GM04504 (cell line): ENCODE results near the gene RAET1L.
"Not testable (repeated sequence)": the region's sequence is repeated elsewhere in the genome, so short reads cannot be mapped to it uniquely, and the experiment has no call there.

Experiments
- DNase-seq: peaks from one replicate; pipeline ENCODE4 v3.0.0-alpha.2; 2012; ENCODE audit warnings: low read depth

RAET1L gene

DNA sequence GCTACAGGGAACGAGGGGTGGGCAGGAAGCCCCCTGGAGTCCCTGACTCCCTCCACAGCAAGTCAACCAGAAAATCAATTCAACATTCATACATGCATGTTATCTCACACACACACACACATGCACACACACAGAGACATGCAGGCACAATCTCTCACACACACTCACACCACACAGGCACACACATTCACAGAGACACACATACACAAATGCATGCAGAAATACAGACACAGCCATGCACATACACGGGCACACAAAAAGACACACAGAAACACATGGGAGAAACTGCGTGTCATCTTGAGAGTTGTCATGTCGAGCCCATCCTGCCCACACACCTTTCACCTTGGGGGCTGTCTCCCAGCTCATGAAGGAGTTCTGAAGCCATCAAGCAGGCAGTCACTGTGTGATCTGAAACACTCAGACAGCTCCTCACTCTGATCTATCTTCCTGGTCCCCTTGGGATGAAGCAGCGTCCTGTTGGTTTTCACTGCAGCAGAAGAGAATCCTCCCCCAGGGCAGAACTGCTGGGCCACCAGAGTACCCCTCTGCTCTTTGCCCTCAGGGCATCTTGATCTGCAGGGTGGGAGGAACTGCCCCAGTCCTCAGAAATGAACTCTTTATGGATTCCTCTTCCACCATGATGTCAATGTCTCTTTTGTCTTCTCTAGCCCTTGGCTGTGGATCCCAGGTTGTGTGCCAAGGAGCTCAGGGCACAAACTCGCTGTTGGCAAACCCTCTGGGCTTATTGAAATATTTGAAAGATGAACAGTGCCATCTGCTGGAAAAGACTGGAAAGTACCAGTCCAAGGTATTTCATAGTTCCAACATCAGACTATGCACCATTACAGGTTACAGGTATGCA is 8.8 kb downstream of the RAET1L start:
- DNase-seq = peak; percentile 30

DNA sequence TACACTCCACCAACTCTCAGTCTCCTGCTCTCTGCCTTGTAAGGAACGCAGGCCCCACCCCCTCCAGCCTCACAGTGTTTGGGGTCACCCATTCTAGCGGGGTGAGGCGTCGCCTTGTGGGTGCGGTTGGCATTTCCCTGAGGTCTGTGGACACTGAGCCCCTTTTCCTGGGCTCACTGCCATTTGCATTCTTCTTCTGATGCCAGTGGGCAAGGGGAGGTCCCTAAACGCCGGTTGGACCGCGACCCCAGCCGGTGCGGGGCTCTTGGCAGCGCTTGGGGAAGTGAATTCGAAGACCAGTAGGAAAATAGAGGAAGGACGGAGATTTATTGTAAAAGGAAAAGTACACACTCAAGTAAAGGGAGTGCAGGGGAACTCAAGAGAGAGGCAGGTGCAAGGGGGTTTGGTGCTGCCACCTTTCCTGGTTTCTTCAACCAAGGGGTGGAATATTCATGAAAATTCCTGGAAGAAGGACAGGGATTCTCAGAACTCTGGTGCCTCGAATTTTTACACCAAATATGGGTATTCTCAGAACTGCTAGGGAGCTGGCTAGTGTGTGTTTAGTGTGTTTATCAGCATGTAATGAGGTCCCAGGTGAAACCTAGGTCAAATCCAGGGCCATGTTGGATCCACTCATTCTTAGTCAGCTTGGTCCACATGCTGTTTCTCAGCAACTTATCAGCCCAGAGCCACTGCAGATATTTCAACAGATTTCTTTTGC is 9.9 kb downstream of the RAET1L start:
- DNase-seq = not testable (repeated sequence)

DNA sequence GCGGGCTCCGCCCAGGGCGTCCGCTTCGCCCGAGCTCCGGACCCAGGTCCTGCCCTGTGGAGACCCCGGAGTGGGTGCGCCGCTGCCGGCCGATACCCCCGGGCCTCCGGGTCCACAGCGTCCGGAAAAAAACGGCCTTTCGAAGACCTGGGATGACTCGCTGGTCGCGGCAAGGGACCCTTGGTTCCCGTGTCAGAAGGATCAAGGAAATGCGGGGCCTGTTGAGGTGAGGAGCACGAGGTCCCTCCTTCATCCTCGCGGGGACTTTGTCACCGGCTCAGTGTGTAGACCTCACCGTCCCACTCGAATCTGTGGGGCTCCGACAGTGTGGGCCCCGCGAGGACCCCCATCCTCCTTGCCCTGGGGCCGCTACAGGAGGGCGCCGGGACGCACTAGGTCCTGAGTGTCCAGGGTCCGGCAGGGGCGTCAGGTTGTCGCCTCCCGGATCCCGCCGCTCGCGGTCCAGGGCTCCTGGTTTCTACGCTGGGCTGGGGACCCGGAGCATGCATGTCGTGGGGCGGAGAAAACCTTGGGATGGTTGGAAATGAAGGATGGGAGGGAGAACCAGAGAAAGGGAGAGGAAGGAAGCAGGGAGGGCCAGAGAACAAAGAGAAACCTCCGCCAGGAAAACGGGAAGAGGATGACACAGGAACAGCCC is 10.6 kb downstream of the RAET1L start:
- not testable (repeated sequence) for DNase-seq

DNA sequence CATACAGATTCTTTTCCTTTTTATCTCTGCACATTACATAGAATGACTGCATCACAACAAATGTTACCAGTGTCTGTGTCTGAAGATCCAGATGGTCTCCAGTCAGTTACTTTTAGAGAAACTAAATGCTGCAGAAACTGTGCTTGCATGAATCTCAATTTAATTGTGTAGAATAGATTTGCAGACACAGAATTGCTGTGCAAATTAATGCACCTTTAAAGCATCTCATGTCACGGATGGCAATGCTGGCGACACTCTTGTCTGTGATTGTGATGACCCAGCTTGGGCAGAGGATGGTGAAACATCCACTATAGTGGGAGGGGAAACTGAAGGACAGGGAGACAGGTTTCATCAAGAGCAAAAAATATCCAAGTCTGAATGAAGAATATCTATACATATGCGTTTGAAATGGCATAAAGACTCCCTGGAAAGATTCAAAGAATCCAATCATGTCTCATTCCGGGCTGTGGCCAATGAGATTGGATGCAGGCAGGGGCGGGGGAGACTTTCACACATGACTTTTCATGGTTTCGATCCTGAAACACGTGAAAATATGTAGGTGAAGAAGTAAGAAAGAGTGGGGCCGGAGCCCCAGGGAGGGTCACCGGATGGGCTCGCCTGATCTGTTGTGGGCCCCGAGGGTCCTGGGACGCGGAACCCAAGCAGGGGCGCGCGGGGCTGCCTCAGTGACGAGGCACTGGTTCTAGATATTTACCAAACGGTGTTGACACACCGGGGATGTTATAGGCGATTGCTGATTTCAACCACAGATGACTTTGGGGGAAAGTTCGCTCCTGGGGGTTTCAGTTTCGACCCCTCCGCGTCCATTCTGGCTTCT is 11.3 kb downstream of the RAET1L start:
- DNase-seq = not testable (repeated sequence)

DNA sequence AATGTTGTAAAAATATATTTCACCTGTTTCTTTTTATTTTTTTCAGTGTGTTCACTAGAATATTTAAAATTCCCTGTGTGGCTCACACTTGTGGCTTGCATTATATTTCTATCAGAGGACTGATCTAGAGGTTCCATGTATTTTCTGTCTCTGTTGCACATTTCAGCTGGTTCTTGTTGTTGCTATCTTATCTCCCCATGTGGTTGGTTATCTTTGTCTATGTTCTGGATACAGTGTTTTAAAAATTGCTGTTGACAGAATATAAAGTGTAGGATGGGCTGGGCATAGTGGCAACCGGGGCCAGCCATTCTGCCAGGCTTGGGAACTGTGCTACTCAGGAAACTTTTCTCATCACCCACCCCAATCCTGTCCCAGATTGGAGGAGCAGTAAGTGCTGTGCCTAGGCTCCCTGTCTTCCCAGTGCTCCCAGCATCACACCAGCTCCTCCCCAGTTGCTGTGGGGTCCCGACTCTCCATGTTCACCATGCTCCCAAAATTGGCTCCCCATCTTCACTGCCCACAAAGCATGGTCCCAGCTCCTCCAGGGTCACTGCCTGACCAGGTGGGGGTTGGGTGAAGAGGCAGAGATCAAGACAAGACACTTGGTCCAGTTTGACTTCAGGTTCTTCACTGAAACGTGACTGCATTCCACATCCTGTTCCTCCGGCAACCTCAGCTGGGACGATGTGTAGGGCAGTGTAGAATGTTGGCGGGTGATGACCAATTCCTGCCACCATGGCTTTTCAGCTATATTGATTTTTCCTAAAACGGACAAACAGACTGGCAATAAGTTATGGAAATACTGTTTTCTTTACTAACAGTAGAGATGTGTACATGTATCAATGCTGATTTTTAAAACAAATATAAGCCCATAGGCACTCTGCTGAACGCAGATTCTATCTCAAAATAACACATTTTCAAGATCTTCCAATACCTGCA is 12.2 kb downstream of the RAET1L start:
- not testable (repeated sequence) for DNase-seq

DNA sequence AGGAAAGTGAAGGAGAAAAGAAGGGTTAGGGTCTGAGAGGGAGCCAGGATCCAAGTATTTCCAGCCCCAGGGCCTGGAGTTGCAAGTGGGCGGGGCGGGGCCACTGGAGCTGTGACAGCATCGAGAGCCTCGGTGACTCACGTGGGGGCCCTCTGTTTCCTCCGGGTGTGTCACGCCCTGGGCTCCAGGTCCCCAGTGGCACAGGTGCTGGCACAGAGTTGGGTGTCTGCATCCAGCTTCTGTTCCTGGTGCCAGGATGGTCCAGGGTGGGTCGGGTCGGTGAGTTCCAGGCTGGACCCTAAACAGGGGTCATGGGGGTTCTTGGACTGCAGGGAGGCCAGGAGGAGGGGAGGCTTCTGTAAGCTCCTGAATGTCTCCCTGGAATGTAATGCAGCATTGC is 16.7 kb downstream of the RAET1L start:
- DNase-seq = no peak

DNA sequence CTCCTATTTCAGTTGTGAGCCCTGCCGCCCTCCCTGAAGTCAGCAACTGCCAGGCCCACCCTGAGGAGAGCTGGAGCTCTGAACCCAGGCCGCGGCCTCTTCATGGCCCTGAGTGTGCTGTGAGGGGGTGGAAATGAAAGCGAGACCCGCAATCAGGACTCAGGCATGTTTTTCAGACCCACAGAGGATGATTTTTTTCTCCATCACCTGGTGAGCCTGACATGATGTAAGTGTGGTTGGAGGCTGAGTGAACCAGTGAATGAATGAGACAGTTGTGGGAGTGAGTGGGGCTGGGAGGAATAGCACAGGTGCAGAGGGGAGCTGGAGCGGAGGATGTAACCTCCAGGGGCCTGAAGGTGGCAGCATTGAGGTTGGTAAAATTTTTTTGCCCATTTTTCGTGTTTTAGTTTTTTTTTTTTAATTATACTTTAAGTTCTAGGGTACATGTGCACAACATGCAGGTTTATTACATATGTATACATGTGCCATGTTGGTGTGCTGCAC is 18.3 kb downstream of the RAET1L start:
- DNase-seq = no peak

DNA sequence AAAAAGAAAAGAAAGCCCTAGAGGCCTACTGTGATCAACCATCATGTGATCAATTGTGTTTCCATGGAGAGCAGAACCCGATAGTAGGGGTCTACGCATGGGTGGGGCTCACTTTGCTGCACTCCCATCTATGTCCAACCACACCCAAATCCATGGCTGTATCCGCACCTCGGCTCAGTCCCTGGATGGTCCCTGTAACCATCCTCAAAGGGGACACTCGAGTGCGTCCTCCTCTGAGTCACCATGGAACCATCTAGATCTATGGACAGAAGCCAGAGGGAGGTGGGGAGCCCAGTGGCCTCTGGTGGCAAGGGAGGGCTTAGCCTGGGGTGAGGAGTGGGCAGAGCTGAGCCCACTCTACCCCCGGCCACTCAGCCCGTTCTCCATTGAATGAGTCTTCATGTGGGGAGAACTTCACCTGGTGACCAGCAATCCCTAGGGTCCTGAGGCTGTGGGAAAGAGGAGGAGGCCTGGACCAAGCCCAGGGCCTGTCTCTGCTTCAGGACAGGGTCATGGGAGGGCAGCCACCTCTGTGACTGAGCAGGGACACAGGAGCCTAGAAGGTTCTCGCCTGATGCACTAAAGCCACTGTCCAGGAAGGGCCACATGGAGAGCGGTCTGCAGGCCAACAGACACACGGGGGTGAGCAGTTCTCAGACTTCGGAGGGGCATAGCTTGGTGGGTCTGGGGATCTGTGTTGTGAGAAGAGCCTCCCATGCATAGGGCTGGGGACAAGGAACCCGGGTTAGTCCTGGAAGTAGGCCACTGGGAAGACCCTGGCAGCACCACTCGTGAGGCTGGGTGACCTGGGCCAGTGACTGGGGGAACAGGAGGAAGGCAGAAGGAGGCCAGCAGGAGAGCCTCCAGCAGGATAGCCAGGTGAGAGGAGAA is 19.3 kb downstream of the RAET1L start:
- no peak for DNase-seq

DNA sequence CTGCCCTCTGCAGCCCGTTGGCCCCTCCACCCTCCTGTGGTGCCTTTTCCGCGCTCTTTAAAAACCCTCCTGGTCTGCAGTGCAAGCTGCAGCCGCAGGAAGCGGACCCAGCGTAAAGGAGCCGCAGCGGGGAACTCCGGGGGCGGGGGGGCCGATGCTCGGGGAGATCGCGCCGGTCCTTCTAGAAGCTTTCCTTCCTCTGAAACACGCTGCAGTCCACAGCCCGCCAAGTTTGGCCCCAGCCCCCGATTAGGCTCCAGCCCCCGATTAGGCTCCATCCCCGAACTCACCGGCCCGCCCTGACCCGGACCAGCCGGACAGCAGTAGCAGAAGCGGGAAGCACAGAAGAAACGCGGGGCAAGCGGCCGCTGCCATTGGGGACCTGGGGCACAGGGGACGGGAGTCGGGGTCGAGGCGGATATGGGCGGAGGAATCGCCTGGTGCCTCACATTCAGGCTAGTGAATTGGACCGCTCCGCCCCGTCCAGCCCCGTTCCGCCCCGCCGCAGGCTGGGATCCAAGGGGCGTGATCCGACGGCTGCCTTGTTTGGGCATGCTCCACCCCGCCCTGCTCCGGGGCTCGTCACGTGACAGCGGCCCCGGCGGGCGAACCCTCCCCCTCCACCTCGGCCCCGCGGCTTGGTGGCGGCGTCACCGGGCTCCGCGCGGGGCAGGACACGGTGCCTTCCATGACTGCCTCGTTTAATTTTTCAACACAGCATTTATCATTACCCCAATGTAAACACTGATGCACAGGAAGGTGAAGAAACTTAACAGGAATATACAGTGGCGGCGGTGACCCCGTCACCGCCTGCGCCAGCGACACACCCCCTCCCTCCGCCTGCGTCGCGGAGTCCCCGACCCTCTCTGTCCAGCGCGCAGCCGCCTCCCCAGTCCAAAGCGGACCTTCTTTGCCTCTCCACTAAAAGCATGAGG is 20.3 kb downstream of the RAET1L start:
- DNase-seq = peak; percentile 58

DNA sequence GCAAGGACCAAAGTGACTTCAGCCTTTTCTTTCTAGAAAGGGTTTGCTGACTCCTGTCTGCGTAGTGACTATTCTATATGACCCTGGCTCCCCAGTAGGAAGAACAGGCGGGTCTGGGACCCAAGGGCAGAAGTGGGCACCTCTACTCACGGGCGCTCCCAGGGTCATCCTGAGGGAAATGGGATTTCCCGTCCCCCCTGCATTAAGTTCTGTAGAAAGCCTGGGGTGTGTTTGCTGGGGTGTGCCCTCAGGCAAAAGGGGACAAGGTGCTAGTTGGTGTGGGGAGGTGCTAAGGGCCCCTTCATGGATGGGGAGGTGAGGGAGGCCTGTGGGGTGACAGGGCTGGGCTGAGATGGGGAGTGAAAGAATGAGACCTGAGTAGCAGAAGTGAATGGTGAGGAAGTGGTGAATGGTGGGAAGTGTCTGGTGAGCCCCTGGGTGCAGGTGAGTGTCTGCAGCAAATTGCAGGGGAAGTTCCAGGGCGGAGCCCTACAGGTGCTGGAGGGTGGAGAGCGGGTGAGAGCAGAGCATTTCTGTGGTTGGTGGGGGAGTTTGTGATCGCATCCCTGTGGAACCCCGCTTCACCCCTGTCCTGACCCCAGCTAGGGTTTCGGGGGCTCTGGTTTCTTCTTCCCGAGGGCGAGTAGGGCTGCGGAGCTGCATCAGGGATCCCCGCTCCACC is 21.1 kb downstream of the RAET1L start:
- no peak for DNase-seq

DNA sequence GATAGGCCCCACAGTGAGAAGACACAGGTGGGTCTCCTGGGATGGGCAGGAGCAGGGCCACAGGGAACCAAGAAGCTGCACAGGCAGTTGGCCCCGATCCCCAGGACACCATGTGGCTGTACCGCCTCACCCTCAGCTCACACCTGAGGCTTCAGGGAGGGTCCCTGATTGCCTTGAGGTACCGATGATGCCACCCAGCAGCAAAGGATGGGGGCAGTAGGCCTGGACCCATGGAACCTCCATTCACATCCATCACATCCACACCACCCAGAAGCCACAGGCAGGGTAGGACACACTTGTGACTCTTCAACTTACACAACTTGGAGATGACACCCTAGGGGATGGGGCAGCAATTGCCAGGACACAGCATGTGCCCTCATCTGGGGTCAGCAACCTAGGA is 21.7 kb downstream of the RAET1L start:
- not testable (repeated sequence) for DNase-seq

DNA sequence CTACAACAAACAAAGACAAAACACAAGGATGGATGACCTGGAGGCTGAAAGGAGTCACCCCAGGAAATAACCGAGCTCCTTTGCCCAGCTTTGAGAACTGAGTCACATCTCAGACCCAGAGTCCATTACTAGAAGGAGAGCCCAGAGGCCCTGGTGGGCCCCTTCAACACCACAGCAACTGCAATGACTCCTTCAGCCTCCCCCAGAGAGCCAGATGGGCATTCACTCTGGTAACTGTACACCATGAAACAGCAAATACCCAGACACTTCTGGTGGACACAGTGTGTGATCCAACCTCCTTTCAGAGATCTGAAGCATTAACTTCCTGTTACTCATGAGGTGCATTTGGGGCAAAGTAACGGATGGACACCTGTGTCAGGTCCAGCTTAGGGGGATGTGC is 22.6 kb downstream of the RAET1L start:
- no peak for DNase-seq

DNA sequence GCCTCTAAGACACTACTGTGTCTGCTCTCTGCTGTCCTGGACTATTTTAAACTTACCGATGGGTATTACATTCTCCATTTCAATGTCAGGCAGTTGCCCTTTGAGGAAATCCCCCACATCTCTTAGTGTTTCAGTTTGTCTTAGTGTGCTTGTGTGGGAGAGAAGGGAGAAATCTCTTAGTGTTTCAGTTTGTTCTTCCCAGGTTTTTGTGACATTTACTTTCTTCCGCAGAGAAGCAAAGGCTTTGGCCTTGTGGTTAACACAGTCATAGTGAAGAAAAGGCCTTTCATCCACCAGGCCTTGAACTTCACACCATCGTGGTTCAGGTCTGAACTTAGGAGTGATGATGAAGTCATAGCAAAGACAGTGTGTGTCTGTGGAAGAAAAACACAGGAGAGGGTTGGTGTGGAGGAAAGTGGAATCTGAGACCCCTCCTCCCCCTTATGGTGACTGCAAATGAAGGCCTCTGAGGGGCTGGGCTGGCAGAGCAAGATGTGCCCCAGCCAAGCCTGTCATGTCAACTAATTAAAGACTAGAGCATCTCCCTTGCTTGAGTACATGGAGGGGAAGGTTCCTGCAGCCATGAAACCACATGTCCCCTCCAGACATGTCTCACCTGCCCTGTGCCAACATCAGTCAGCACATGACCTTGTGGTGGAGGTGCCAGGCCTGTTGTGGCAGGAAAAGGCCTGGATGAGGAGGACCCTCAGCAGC is 23.9 kb downstream of the RAET1L start:
- DNase-seq = no peak

DNA sequence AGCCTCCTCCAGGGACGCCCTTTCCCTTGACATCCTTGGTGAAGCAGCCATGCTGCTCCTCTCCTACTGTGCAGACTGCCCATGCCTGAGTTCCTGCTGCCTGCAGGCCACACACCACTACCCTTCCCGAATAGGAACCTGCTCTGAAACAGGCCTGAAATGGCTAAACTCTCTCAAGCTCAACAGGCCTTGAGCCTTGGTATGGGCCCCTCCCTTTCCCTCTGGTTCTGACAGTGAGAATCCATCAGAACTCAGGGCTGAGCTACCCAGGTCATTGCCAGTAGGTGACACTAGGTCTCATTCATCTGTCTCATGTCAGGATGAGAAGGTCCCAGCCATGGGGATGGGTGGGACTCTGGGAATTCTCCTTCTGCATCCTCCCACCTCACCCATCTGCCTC is 25.7 kb downstream of the RAET1L start:
- no peak for DNase-seq

DNA sequence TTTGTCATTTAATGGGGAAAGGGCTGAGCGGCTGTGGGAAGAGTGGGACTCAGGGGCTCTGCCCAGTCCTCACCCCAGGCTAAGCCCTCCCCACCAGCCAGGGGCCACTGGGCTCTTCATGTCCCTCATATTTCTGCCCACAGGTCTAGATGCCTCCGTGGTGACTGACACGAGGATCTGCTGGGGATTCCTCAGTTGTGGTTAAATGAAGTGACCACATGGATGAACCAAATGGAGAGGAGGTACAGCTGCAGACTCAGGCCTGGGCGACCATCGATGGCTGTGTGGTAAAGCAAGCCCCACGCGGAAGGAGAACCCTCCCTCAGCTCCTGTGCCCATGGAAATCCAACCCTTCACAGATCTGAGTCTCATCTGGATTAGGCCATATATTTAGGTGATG is 29.4 kb downstream of the RAET1L start:
- no peak for DNase-seq

DNA sequence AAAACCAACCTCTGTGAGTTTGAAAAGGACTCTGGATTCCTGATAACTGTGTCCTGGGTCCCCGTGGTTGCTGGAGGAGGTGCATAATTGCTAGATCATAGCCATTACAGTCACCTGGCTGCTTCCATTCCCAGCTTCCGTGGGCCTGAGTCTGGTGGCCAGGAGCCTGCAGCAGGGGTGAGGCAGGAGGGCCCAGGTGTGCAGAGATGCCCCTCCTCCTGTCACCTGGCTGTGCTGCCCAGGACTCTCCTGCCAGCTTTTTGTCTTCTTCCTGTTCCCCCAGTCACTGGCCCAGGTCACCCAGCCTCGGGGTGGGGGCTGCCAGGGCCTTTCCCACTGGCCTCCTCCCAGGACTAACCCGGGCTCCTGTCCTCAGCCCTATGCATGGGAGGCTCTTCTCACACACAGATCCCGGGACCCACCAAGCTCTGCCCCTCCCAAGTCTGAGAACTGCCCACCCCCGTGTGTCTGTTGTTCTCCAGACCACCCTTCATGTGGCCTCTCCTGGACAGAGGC is 30.0 kb downstream of the RAET1L start:
- DNase-seq = no peak

DNA sequence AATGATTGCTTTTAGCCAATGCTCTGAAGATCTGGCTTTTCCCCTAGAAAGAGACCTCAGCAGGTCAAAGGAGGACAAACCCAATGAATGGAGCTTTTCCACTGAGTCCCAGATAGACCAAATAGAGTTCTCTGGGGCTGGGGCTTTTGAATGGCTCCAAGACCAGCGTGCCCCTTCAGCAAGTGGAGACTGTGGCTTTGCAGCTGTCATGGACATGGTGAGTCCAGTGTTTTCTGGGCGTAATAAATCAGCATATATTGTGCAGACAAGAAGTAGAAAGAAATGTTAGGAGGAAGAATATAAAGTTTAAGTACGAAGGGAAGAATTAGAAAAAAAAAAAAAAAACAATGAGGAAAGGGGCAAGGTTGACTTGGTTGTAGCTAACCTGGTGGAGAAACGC is 33.5 kb downstream of the RAET1L start:
- no peak for DNase-seq
